Measurements from ENCODE around the gene SCARB2.
"Not testable (repeated sequence)": the region's sequence is repeated elsewhere in the genome, so short reads cannot be mapped to it uniquely, and the experiment has no call there.

Gene SCARB2, protein sequence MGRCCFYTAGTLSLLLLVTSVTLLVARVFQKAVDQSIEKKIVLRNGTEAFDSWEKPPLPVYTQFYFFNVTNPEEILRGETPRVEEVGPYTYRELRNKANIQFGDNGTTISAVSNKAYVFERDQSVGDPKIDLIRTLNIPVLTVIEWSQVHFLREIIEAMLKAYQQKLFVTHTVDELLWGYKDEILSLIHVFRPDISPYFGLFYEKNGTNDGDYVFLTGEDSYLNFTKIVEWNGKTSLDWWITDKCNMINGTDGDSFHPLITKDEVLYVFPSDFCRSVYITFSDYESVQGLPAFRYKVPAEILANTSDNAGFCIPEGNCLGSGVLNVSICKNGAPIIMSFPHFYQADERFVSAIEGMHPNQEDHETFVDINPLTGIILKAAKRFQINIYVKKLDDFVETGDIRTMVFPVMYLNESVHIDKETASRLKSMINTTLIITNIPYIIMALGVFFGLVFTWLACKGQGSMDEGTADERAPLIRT

DNA sequence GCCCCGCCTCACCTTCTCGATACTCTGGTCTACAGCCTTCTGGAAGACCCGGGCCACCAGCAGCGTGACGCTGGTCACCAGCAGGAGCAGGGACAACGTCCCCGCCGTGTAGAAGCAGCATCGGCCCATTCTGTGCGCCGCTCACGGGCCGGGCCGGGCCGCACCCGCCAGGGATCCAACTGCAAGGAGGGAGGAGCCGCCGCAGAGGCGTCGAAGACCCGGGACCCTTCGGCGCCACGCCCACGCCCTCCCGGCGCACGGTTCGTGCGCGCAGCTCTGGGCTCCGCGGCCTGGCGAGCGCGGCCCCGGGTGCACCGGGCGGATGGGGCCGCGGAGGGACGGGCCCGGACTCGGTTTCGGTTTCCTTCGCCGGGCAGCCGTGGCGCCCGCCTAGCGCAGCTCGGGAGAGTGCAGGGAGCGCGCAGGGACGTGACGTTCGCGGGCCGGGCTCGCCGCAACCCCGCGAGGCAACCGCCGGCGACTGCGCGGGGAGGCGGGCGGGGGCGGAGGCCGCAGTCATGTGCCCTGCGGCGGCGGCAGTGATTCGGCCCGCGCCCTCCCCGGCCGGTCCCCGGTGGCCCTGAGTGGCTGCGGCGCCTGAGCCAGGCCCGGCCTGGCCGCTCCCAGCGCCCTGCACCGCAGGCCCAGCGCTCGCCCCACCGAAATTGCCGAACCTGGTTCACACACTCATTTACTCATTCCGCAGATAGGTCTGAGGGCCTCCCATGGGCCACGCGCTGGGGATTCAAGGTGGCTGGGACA, at the start of gene SCARB2:
TSS of gene SCARB2 (minus strand) at position 410 of the 762 bp plus-strand sequence. CDS start at position 129, 281 bp downstream.
- peak; percentile 81 for DNase-seq (ENCODE audit: low spot score)

DNA sequence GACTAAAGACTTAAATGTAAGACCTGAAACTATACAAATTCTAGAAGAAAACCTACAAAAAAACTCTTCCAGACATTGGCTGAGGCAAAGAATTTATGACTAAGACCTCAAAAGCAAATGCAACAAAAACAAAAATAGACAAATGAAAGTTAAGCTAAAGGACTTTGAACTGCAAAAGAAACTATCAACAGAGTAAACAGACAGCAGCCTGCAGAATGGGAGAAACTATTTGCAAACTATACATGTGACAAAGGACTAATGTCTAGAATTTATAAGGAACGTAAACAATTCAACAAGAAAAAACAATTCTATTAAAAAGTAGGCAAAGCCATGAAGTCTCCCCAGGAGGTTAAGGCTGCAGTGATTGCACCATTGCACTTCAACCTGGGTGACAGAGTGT, 46.9 kb upstream of the SCARB2 start:
- no peak for DNase-seq (ENCODE audit: low spot score)

DNA sequence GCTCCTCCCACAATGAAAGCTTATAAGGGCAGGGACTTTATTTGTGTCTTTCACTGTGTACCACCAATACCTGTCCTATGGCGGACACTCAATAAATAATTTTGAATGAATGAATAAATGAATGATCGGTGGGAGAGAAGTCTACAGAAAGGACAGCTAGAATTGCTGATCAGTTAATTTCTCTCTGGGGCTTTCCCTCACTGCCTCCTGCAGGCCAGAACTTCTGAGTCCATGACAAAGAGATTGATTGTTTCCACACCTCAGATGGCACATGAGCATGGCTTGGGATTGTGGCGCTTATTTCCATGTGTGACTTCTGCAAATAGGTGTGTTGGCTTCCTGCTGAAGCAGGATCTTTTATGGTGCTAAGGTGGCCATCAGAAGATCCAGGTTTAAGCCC, 44.2 kb upstream of the SCARB2 start:
- DNase-seq (ENCODE audit: low spot score), result peak; percentile 32

DNA sequence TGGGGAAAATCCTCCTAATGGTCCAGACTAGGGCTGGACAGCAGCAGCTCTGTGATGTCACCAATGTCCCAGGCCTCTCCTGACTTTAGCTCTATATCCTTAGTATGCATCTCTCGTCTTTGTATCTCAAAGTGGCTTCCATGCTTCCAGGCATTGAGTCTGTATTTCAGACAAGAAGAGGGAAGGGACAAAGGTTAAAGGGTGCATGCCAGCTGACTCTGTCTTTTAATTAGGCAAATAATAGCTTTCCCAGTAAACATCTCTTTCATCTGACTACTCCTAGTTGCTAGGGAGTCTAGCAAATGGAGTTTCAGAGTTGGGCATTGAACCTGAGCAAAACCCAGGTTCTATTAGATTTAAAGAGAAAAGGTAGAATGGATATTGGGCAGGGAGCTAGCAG, 43.3 kb upstream of the SCARB2 start:
- no peak for DNase-seq (ENCODE audit: low spot score)

DNA sequence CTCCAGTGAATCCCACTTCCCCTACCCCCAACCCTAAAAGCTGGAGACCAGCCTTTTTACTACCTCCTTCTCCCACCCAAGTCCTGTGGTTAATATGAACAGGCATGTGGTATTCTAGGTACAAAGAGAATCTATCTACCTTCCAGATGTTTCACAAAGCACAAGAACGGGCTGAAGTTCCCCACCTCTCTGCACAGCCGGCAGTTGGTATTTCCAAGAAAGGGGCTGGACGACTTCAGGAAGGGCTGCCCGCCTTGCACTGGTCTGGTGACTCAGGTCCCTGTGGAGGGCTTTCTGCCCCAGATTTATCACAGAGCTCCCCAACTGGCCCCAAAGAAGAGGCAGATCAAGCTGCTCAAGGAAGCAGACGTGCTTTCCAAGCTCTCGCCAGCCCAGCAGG, 42.4 kb upstream of the SCARB2 start:
- DNase-seq (ENCODE audit: low spot score), result no peak

DNA sequence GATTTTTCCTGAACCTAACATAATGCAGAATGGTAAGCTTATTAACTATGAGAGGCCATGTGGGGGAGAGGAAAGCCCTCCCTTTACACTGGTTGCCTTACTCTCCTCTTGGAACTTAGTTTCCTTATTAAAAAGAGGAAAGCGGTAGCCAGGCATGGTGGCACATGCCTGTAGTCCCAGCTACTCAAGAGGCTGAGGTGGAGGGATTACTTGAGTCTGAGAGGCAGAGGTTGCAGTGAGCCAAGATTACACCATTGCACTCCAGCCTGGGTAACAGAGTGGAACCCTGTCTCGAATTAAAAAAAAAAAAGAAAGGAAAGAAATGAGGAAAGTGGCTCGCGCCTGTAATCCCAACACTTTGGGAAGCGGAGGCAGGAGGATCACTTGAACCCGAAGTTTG, 39.9 kb upstream of the SCARB2 start:
- no peak for DNase-seq (ENCODE audit: low spot score)

DNA sequence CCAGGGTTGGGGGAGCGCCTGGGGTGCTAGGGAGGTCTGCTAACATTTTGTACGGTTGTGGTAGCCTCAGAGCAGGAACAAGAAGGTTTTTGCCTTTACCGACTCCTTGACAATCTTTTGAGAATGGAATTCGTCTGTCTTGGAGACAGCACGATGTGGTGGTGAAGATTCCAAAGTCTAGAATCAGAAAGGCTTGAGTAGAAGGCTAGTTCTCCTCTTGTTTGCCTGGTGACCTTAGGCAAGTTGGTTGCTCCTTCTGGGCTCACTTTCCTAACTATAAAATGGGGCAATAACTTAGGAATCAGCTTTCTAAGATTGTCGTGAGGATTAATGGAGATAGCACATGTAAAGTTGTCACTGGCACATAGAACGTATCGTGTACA, 38.6 kb upstream of the SCARB2 start:
- DNase-seq (ENCODE audit: low spot score), result peak; percentile 3

DNA sequence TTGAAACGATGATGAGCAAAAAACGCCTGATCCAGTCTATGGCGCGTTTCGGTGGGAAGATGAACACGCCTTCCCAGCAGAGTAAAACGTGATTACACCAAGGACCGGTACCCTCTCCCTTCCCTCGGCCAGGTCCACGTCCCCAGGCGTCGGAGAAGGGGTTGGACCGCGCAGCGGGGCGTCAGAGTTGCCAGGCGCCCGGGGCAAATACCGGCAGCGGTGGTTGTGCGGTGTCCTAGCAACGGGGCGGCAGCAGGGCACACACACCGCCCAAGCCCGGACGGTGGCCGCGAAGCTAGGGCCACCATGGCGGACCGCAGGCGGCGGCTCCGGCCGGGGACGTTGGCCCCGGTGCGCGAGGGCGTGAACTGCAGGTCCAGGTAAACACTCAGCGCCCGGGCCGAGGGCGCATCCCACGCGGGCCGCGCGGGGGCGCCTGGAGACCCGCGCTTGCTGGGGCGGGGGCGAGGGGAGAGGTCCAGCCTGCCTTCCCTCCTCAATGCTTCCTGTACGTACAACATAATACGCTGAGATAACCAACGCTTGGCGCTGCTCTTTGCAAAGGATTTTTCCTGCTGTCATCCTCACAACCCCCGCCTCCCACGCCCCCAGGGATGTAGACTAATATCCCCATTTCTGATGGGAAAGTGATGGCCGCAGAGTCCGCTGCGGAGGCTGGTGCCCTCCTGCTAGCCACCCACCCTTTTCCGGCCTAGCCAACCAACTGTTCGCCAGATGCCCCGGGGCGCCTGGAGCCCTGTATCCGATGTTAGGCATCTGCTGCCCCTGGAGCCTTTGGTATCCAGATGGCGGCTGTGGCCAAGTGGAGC, 38.0 kb upstream of the SCARB2 start, which contains the start of gene FAM47E:
TSS of gene FAM47E (plus strand) at position 281 of the 830 bp plus-strand sequence. CDS start at position 307, 26 bp downstream.
- peak; percentile 47 for DNase-seq (ENCODE audit: low spot score)

DNA sequence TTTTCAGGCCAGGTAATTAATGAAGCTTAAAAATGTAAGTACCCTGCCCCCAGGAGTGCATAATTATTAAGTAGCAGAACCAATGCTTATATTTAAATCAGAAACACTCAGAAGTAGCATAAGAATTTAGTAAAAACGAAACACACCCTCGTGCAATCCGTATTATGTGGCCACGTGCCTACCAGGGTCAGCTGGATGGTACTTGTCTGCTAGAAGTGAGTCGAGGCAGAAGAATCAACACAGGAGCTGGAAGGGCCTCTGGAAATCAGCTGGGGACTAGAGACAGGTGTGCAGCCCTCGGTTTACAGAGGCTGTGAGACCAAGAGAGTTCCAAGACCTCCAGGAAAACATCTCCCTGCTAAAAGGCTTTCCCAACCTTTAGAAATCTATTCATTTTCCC, 37.3 kb upstream of the SCARB2 start:
- DNase-seq (ENCODE audit: low spot score), result peak; percentile 11

DNA sequence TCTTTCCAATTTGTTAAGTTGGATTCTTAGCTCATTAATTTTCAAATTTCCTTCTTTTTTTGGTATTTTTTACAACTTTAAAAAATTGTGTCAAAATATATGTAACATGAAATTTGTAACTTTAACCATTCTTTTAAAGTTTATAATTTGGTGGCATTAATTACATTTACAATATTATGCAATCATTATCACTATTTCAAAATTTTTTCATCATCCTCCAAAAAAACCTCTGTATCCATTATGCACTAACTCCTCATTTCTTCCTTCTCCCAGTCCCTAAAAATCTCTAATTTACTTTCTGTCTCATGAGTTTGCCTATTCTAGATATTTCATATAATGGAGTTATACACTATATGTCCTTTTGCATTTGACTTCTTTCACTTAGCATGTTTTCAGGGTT, 33.2 kb upstream of the SCARB2 start:
- DNase-seq (ENCODE audit: low spot score), result no peak

DNA sequence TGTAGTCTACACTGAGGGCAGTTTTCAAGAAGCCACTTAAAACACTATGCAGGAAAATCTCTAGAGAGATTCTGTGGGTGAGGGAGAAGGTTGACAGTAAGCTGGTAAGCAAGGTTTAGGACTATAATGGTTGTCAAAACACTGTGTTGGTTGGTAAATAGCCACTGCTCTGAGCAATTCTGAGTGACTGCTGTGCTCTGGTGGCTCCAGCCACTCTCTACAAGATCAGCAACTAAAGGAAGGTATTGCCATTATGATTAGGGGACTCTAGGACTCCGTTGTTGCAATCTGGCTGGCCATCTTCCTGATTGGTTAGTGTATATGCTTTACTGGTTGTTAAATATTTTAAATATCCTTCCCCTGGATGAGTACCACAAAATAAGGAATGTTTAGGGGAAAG, 32.4 kb upstream of the SCARB2 start:
- peak; percentile 18 for DNase-seq (ENCODE audit: low spot score)

DNA sequence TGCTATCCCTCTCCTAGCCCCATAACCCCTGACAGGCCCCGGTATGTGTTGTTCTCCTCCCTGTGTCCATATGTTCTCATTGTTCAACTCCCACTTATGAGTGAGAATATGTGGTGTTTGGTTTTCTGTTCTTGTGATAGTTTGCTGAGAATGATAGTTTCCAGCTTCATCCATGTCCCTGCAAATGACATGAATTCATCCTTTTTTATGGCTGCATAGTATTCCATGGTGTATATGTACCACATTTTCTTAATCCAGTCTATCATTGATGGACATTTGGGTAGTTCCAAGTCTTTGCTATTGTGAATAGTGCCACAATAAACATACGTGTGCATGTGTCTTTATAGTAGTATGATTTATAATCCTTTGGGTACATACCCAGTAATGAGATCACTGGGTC, 30.3 kb upstream of the SCARB2 start:
- DNase-seq (ENCODE audit: low spot score), result not testable (repeated sequence)

DNA sequence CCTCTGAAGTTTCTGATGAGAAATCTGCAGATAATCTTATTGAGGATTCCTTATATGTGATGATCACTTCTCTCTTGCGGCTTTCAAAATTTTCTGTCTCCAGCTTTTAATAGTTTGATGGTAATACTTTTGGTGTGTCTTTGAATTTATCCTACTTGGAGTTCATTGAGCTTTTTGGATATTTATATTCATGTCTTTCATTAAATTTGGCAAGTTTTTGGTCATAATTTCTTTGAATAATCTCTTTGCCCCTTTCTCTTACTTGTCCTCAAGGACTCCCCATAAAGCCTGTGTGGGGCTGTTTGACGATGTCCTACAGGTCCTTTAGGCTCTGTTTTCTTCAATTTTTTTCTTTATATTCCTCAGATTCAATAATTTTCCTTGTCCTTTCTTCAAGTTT, 26.6 kb upstream of the SCARB2 start:
- DNase-seq (ENCODE audit: low spot score), result no peak

DNA sequence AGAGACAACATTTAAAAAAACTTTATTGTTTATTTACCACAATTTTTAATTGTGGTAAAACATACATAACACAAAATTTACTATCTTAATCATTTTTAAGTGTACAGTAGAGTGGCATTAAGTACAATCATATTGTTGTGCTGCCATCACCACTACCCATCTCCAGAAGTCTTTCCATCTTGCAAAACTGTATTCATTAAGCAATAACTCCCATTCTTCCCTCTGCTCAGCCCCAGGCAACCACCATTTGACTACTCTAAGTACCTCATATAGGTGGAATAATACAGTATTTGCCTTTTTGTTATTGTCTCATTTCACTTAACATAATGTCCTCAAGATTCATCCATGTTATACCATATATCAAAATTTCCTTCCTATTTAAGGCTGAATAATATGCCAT, 25.1 kb upstream of the SCARB2 start:
- no peak for DNase-seq (ENCODE audit: low spot score)

DNA sequence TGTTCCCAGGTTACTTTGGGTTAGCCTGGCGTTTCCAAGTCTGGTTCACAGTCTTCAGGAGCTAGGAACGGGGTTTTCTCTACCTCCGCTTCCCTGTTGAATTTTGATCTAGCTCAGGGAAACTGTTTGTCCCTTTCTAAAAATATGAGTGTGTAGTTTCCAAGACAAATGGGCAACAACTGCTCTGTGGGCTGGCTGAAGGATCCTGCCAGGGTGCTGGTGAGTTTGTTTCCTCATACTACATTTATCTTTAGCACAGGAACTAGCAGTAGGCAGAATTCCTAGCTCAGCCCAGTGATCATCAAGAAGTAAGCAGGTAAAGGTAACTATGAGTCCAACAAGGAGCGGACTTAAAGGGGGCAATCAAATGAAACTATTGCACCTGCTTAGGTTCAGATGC, 24.6 kb upstream of the SCARB2 start:
- no peak for DNase-seq (ENCODE audit: low spot score)

DNA sequence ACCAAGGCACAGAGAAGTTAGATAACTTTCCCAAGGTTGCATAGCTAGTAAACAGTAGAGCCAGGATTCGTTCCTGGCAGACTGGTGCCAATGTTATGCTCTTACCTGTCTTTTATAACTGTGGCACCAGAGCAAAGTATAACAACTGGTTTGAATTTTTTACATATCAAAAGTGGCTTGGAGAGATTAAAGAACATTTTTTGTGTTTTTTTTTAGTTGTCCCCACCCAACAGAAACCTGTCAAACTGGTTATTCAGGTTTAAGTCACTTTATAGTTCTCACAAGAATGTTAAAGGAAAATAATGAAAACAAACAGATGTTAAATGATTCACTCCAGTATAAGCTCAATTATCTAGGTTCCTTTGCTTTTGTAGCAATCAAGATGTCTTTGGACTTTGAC, 22.3 kb upstream of the SCARB2 start:
- DNase-seq (ENCODE audit: low spot score), result no peak

DNA sequence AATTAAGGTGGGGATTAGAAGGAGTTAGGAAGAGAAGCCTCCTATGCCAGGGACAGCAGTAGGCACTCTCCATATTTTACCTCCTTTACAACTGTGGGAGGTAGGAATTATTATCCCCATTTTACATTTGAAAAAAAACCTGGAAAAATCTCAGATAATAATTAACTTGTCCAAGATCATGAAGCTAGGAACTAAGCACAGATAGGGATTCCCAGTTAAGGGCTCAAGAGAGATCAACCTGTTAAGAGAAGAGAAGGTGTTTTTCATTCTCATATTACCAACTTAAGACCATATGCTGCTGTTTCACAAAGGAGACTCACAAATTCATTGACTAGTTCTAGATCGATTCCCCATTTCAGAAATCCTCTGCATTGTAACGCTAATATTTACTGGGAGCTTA, 21.8 kb upstream of the SCARB2 start:
- no peak for DNase-seq (ENCODE audit: low spot score)

DNA sequence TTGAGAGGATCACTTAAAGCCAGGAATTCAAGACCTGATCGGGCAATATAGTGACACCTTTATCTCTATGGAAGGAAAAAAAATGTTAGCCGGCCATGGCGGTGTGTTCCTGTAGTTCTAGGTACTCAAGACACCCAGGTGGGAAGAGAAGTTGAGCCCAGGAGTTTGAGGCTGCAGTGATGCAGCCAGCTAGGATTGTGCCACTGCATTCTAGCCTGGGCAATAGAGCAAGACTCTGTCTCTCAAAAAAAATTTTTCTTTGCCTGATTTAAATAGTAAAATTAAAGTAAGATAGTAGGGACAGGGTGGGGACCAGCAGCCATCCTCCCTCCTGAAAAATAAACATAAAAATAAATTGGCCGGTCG, 21.0 kb upstream of the SCARB2 start:
- no peak for DNase-seq (ENCODE audit: low spot score)

DNA sequence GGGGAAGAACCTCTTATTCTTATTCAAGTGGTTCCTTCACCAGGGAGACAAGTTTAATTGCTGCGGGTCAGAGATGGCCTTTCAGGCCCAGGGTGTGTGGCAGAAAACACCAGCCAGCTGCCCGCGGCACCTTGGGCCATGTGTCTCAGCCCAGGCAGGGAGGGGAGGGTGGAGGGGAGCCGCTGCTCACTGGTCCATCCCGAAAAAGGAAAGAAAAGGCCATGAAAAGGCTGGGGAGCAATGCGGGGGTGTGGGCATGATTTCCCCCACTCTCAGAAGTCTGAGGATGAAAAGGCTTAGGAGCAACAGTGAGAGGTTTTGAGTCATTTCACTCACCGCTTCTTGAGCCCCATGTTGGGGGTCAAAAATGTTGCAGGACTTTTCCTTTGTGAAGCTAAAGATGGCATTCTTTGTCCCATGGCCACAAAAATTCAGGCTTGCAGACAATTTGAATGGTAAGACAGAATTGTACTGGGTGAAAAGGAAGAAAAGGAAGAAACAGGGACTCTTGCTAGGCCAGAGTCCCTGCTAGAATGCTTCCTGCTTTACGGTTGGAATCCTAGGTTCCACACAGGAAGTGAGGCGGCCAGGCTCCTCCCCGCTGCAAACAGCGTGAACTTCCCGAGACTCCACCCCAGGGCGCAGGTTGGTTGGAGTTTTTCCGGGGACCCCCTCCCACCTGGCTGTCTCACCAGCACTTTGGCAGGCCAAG, 20.5 kb upstream of the SCARB2 start:
- DNase-seq (ENCODE audit: low spot score), result no peak

DNA sequence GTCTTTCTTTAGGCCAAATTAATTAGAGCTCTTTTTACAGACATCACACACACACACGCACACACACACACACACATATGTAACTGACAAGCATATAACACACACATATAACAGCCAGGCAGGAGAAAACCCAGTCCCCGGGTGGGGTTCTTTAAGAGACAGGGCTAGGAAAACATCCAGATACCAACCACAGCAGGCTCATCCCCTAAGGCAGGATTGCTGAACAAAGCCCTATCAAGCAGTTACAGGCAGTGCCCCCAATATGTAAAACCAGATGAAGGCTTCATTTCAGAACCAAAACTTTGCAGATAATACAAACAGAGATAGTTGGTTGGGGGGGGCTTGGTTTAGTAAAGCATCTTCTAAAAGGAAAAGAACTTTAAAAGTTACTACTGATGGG, 19.9 kb upstream of the SCARB2 start:
- no peak for DNase-seq (ENCODE audit: low spot score)

DNA sequence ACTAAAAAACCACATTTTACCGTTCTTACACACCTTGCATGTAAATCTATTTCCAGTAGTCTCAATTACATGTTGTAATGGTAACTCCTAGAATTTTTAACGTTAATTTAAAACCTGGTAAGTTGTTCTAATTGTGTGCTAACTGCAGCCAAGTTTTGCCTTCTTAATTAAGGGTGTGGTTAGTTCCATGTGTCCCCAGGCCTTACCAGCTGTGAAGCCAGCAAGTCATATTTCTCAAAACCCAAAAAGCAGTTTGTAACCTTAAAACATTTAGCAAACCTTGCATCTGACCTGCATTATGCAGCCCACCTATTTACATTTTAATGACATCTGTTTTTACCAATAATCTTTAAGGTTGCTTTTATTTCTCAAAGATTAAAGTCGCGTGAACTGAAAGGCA, 19.5 kb upstream of the SCARB2 start:
- DNase-seq (ENCODE audit: low spot score), result no peak

DNA sequence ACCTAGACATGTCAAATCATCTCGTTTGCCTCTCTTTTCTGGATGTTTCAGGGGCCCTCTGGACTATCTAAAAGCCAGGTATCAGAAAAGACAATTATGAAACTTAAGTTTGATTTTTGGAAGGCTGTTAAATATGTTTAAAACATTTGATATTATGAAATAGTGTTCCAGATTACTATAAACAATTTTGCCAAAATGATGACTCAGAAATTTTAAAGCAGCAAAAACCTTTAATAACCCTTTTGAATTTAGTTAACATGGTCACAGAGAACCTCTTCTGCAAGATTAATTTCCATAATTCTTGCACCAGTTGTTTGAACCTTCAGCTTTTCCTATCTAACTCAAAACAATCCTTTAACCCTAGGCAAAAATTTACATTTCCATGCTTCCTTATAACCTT, 19.1 kb upstream of the SCARB2 start:
- no peak for DNase-seq (ENCODE audit: low spot score)
